Measurements from ENCODE around the gene EVI2A.

DNA sequence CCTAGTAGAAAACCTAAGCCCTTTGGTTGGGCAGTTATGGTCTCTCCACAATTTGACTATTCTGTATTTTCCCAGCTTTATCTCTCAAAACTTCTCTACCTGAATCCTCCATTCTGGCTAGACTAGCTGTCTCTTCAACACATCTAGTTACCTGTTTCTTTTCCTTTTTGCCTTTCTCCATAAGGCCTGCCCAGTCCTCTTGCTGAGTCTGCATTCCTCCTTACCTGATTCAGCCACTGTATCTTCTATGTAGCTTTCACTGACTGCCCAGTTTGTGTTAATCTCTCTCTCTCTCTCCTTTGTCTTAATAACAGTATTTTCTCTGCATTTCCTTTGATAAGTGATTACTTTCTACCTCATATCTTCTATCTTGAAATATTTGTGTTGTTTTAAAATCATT lies 2.1 kb upstream of the EVI2A start:
- TF ChIP-seq POLR2A (IDR thresholded peaks at IDR 0.05), result no peak
- TF ChIP-seq, protein P1, sequence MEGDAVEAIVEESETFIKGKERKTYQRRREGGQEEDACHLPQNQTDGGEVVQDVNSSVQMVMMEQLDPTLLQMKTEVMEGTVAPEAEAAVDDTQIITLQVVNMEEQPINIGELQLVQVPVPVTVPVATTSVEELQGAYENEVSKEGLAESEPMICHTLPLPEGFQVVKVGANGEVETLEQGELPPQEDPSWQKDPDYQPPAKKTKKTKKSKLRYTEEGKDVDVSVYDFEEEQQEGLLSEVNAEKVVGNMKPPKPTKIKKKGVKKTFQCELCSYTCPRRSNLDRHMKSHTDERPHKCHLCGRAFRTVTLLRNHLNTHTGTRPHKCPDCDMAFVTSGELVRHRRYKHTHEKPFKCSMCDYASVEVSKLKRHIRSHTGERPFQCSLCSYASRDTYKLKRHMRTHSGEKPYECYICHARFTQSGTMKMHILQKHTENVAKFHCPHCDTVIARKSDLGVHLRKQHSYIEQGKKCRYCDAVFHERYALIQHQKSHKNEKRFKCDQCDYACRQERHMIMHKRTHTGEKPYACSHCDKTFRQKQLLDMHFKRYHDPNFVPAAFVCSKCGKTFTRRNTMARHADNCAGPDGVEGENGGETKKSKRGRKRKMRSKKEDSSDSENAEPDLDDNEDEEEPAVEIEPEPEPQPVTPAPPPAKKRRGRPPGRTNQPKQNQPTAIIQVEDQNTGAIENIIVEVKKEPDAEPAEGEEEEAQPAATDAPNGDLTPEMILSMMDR (IDR thresholded peaks at IDR 0.05), result no peak

All from testis (tissue), 2 donors.